Gastrocnemius medialis (tissue), 4 donors: ENCODE measurements around the gene ENAH. TPM values are rescaled to one million over a fixed set of nuclear protein-coding genes. Genes with fewer than 3 reads are reported as not detected.

ENCODE experiments used
- ATAC-seq, 2 donors: fragments of 150-250 bp; one replicate each; pipeline ENCODE4 v1.9.1; 2016
- DNase-seq, 2 donors: peaks; one replicate each; pipeline ENCODE4 v3.0.0-alpha.2; 2019
- H3K27ac ChIP-seq, 4 donors: fragments of 200-600 bp; sonication (generic); 1 replicate in 1 of 4; 2 replicates in 3 of 4; pipeline ENCODE4 v1.5.1; 2016 to 2018; ENCODE audit warnings: mild to moderate bottlenecking in 2 of 4, moderate library complexity in 1 of 4
- H3K27me3 ChIP-seq, 3 donors: fragments of 200-600 bp; sonication (generic) in 2 of 3; 1 replicate in 1 of 3; 2 replicates in 2 of 3; pipeline versions ENCODE4 v1.5.1 to v1.6.0; 2016 to 2019; ENCODE audit warnings: mild to moderate bottlenecking in 1 of 3, moderate library complexity in 1 of 3
- H3K36me3 ChIP-seq, 2 donors: fragments of 200-600 bp; sonication (generic) in 1 of 2; one replicate each; pipeline ENCODE4 v1.5.1; 2017 to 2018
- H3K4me1 ChIP-seq, 2 donors: fragments of 200-600 bp; sonication (generic) in 1 of 2; one replicate each; pipeline ENCODE4 v1.5.1; 2016 to 2017; ENCODE audit warnings: mild to moderate bottlenecking in 2 of 2
- H3K4me3 ChIP-seq, 4 donors: fragments of 200-600 bp; sonication (generic) in 3 of 4; 1 replicate in 1 of 4; 2 replicates in 3 of 4; pipeline ENCODE4 v1.5.1; 2016 to 2019; ENCODE audit warnings: mild to moderate bottlenecking in 2 of 4
- H3K9me3 ChIP-seq, 3 donors: fragments of 200-600 bp; sonication (generic) in 2 of 3; 1 replicate in 1 of 3; 2 replicates in 2 of 3; pipeline ENCODE4 v1.5.1; 2016 to 2019
- CTCF ChIP-seq, 5 experiments: fragments of 450-650 bp in 3 of 5; fragments of 200-600 bp in 2 of 5; sonication (generic) in 2 of 5; IDR thresholded peaks in 4 of 5; conservative IDR thresholded peaks in 1 of 5; 1 replicate in 4 of 5; 2 replicates in 1 of 5; pipeline ENCODE4 v1.5.1; 2016 to 2019; ENCODE audit warnings: antibody characterized with exemption in 5 of 5, mild to moderate bottlenecking in 3 of 5, moderate library complexity in 3 of 5
- POLR2A ChIP-seq, 2 donors: fragments of 450-650 bp; IDR thresholded peaks; one replicate each; pipeline ENCODE4 v1.6.1; 2017; ENCODE audit warnings: antibody characterized with exemption in 2 of 2, mild to moderate bottlenecking in 2 of 2, moderate library complexity in 2 of 2
- in situ Hi-C, 4 donors: fragments of 200-750 bp; cut with MboI; loops; one replicate each; pipeline versions ENCODE4 v1.15.0 to v1.8.0; 2017; ENCODE audit warnings: low sequenced_read_pairs in 4 of 4
- intact Hi-C: fragments of 100-400 bp; cut with DNase I; formaldehyde crosslinking; loops from one replicate; pipeline ENCODE4 v1.15.1; 2023; ENCODE audit warnings: low total_unique reads
- total RNA-seq, 4 donors: library from RNA; depleted of rRNA; stranded (reverse); fragments of >200 nt; gene quantifications; one replicate each; pipeline versions ENCODE4 v1.1.0 to v1.2.3, GENCODE V29; 2016

Gene ENAH
- total RNA-seq, 4 donors from 2014 or later: 56.1 to 112 (median 62.2) TPM

- in situ Hi-C loops (loop anchor here in 1 of 4 donors (10.0 kb wide), 2 partner anchors 110 to 150 kb away; no protein-coding TSS in a partner anchor), intact Hi-C loops (loop anchor here (2.0 to 5.0 kb wide), 5 partner anchors 46 to 407 kb away; partner anchors contain the start of genes H3-3A and LBR)
- peak; percentile 25 to 45 for DNase-seq
- no peaks in the 10 kb centered on the region for H3K9me3 ChIP-seq
- ATAC-seq: peak; percentile 15 to 31
- TF ChIP-seq CTCF (IDR thresholded peaks at IDR 0.05 in 4 of 5, conservative IDR thresholded peaks at IDR 0.05 in 1 of 5): no peak
- TF ChIP-seq POLR2A (IDR thresholded peaks at IDR 0.05): peak in 1 of 2 donors; percentile 10
- peaks cover 19 to 39% of the 10 kb centered on the region in 2 donors for H3K4me1 ChIP-seq
- H3K27me3 ChIP-seq: no peaks in the 10 kb centered on the region
- no peaks in the 10 kb centered on the region for H3K36me3 ChIP-seq
- peak overlapping the region; percentile 97 to 98 (median 98) for H3K27ac ChIP-seq
- H3K4me3 ChIP-seq: peak overlapping the region; percentile 66 to 86 (median 80)
Measured at GRCh38 chr1:225654688-225655508, 2.0 kb upstream of the ENAH start.

- DNase-seq (no peak), ATAC-seq (no peak)
- intact Hi-C loops: loop anchor here (2.0 to 5.0 kb wide), 4 partner anchors 47 to 408 kb away; partner anchors contain the start of gene H3-3A
- no peaks in the 10 kb centered on the region for H3K9me3 ChIP-seq
- H3K4me1 ChIP-seq: peaks cover 24 to 44% of the 10 kb centered on the region in 2 donors
- peak overlapping the region; percentile 66 to 86 (median 80) for H3K4me3 ChIP-seq
- no peaks in the 10 kb centered on the region for H3K27me3 ChIP-seq
- in situ Hi-C loops: loop anchor here in 1 of 4 donors (10.0 kb wide), 2 partner anchors 111 to 149 kb away; no protein-coding TSS in a partner anchor
- peak overlapping the region; percentile 97 to 98 (median 98) for H3K27ac ChIP-seq
- no peaks in the 10 kb centered on the region for H3K36me3 ChIP-seq
- TF ChIP-seq POLR2A (IDR thresholded peaks at IDR 0.05): no peak
- no peak for TF ChIP-seq CTCF (IDR thresholded peaks at IDR 0.05 in 4 of 5, conservative IDR thresholded peaks at IDR 0.05 in 1 of 5)
Measured at GRCh38 chr1:225654277-225654597, 1.3 kb upstream of the ENAH start.

- Histone ChIP-seq H3K4me3 (peak overlapping the region; percentile 66 to 86 (median 80)), H3K36me3 (no peaks in the 10 kb centered on the region), H3K27ac (peak overlapping the region; percentile 97 to 98 (median 98)), H3K27me3 (no peaks in the 10 kb centered on the region), H3K9me3 (no peaks in the 10 kb centered on the region), H3K4me1 (peaks cover 30 to 49% of the 10 kb centered on the region in 2 donors)
- intact Hi-C loops: loop anchor here (2.0 to 5.0 kb wide), 6 partner anchors 47 to 409 kb away; partner anchors contain the start of gene H3-3A
- TF ChIP-seq POLR2A (IDR thresholded peaks at IDR 0.05) (peak; percentile 63 to 70), CTCF (IDR thresholded peaks at IDR 0.05 in 4 of 5, conservative IDR thresholded peaks at IDR 0.05 in 1 of 5) (no peak)
- DNase-seq: peak; percentile 66 to 85
- peak; percentile 45 to 61 for ATAC-seq
- in situ Hi-C loops: loop anchor here in 1 of 4 donors (10.0 kb wide), 2 partner anchors 111 to 149 kb away; no protein-coding TSS in a partner anchor
Measured at GRCh38 chr1:225653463-225654276, 747 bp upstream of the ENAH start.

DNA sequence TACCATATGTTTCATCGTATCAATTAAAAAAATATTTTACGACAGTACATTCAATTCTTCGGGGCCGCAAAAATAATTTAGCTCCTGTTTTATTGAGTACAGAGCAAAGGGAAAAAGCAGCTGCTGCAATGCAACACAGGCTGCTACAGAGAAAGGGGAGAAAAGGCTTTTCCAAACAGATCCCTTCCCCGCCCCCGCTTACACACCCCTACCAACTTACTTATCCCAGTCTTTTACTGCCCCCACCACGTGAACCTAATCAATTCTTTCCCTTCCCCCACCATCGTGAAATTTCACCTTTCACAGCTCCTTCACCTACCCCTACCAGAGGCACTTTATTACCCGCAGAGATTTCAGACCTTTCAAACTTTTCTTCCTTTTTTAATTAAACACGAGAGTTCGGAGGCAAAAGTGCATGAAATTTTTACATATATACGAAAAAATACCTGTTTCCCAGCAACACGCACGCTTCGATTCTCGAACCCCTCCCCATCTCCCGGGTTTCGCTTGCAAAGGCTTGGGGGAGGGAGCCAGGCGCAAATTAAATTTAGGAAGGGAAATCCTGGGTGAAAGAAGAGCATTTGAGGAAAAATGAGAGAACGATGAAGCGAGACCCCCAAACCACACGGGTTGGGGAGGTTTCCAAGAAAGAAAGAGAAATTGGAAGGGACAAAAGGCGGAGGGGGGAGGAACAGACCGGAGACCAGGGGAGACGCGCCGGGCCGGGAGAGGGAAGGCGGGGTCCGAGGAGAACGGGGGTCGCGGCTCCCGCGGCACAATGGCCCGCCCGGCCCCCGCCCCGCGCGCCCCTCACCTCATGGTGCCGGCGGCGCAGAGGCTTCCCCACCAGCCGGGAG is 823 bp downstream of the ENAH start:
- TF ChIP-seq POLR2A (IDR thresholded peaks at IDR 0.05) (no peak), CTCF (IDR thresholded peaks at IDR 0.05 in 4 of 5, conservative IDR thresholded peaks at IDR 0.05 in 1 of 5) (no peak)
- Histone ChIP-seq H3K36me3 (no peaks in the 10 kb centered on the region), H3K4me1 (peaks cover 46 to 56% of the 10 kb centered on the region in 2 donors), H3K9me3 (no peaks in the 10 kb centered on the region), H3K27me3 (no peaks in the 10 kb centered on the region), H3K4me3 (peak overlapping the region; percentile 66 to 92 (median 84)), H3K27ac (peak overlapping the region; percentile 97 to 98 (median 98))
- ATAC-seq (no peak), DNase-seq (no peak)
- in situ Hi-C loops (loop anchor here in 1 of 4 donors (10.0 kb wide), 2 partner anchors 113 to 147 kb away; no protein-coding TSS in a partner anchor), intact Hi-C loops (loop anchor here (2.0 to 5.0 kb wide), 5 partner anchors 45 to 410 kb away; partner anchors contain the start of gene H3-3A)
